Peyer's patch (tissue), 4 donors: ENCODE results near the gene RAB13. TPM values are rescaled to one million over a fixed set of nuclear protein-coding genes. Genes with fewer than 3 reads are reported as not detected.
"Not testable (repeated sequence)": the region's sequence is repeated elsewhere in the genome, so short reads cannot be mapped to it uniquely, and the experiment has no call there.

Experiments used
- DNase-seq, 3 donors: peaks; one replicate each; pipeline ENCODE4 v3.0.0-alpha.2; 2017 to 2019
- H3K27ac ChIP-seq, 4 donors: fragments of 200-600 bp; sonication (generic); one replicate each; pipeline ENCODE4 v1.5.1; 2016 to 2019
- H3K27me3 ChIP-seq, 2 donors: fragments of 200-600 bp; sonication (generic); one replicate each; pipeline ENCODE4 v1.5.1; 2019
- H3K36me3 ChIP-seq, 3 donors: fragments of 200-600 bp; sonication (generic); one replicate each; pipeline ENCODE4 v1.5.1; 2016 to 2019
- H3K4me1 ChIP-seq, 4 donors: fragments of 200-600 bp; sonication (generic); one replicate each; pipeline ENCODE4 v1.5.1; 2016 to 2019
- H3K4me3 ChIP-seq, 4 donors: fragments of 200-600 bp; sonication (generic); 1 replicate in 3 of 4; 2 replicates in 1 of 4; pipeline ENCODE4 v1.5.1; 2016 to 2019; ENCODE audit warnings: mild to moderate bottlenecking in 1 of 4
- H3K9me3 ChIP-seq, 4 donors: fragments of 200-600 bp; sonication (generic); one replicate each; pipeline ENCODE4 v1.5.1; 2016 to 2019; ENCODE audit warnings: mild to moderate bottlenecking in 1 of 4
- POLR2A ChIP-seq, 2 donors: fragments of 450-650 bp; IDR thresholded peaks; one replicate each; pipeline ENCODE4 v1.5.1; 2017; ENCODE audit warnings: antibody characterized with exemption in 2 of 2, mild to moderate bottlenecking in 2 of 2, moderate library complexity in 2 of 2
- total RNA-seq, 4 donors: library from RNA; depleted of rRNA; stranded (reverse); fragments of >200 nt; gene quantifications; one replicate each; pipeline ENCODE4 v1.1.0, GENCODE V29; 2016
- TF ChIP-seq, protein P1 (sequence below), 6 experiments: fragments of 450-650 bp in 4 of 6; fragments of 200-600 bp in 2 of 6; sonication (generic) in 1 of 6; IDR thresholded peaks; one replicate each; pipeline ENCODE4 v1.5.1; 2017 to 2019; ENCODE audit warnings: antibody characterized with exemption in 6 of 6, mild to moderate bottlenecking in 3 of 6, moderate library complexity in 1 of 6

RAB13 gene
- 10 to 100 TPM; 15.1 to 51.2 (median 15.8) TPM for total RNA-seq

DNA sequence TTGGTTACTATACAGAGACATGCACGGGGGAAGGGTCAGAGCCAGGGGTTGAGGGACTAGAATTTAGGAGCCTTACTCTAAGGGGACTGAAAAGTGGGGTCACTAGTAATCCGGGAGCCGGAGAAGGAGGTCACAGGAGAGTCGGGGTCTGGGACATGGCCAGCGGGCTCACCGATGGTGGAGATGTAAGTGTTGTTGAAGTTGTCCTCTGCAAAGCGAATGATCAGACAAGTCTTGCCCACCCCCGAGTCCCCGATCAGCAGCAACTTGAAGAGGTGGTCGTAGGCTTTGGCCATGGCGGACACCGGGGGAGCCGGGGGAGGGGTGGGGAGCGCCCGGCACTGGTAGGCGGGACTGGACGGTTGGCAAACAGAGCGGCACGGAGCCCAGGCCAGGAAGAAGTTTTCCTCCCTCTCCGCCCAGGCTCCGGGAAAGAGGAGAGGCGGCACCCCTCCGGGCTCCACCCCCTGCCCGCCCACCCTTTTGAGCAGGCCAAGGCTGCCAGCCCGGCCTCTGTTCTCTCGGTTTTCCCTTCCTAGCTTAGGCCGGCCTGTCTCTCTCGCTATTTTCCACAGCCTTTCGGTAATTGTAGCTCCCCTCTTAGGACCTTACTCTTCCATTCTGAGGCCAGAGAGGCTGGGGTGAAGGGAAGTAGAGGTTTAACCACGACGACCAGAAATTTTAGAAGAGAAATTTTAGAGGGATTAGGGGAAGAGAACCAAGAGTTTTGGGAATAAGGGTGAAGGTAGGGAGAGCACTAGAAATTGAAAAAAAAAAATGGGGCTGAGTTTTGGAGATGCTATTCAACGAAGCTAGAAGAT lies at the start of gene RAB13:
RAB13 (minus strand) TSS at position 399 of the 821 bp plus-strand sequence; CDS start at position 296, 103 bp downstream.
- H3K4me1 ChIP-seq: peaks cover 0 to 20% (median 2%) of the 10 kb centered on the region in 4 donors
- peak in 2 of 3 donors; percentile 85 to 93 for DNase-seq
- no peaks in the 10 kb centered on the region for H3K36me3 ChIP-seq
- no peaks in the 10 kb centered on the region for H3K9me3 ChIP-seq
- peak within 1 kb of the TSS; percentile 39 to 69 (median 54) for H3K4me3 ChIP-seq
- peak within 1 kb of the TSS; percentile 57 to 80 (median 74) for H3K27ac ChIP-seq
- H3K27me3 ChIP-seq: no peaks in the 10 kb centered on the region
- TF ChIP-seq, protein P1, sequence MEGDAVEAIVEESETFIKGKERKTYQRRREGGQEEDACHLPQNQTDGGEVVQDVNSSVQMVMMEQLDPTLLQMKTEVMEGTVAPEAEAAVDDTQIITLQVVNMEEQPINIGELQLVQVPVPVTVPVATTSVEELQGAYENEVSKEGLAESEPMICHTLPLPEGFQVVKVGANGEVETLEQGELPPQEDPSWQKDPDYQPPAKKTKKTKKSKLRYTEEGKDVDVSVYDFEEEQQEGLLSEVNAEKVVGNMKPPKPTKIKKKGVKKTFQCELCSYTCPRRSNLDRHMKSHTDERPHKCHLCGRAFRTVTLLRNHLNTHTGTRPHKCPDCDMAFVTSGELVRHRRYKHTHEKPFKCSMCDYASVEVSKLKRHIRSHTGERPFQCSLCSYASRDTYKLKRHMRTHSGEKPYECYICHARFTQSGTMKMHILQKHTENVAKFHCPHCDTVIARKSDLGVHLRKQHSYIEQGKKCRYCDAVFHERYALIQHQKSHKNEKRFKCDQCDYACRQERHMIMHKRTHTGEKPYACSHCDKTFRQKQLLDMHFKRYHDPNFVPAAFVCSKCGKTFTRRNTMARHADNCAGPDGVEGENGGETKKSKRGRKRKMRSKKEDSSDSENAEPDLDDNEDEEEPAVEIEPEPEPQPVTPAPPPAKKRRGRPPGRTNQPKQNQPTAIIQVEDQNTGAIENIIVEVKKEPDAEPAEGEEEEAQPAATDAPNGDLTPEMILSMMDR (IDR thresholded peaks at IDR 0.05): no peak
- TF ChIP-seq POLR2A (IDR thresholded peaks at IDR 0.05): peak in 1 of 2 donors; percentile 38

DNA sequence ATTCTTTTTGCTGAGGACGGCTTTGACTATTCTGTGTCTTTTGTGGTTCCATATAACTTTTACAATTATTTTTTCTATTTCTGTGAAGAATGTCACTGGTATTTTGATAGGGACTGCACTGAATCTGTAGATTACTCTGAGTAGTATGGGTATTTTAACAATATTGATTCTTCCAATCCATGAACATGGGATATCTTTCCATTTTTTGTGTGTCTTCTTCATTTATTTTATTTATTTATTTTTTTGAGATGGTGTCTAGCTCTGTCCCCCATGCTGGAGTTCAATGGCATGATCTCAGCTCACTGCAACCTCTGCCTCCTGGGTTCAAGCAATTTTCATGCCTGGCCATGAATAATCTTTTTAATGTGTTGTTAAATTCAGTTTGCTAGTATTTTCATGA lies 47.6 kb upstream of the RAB13 start:
- H3K27ac ChIP-seq, DNase-seq, H3K36me3 ChIP-seq, H3K27me3 ChIP-seq, H3K4me1 ChIP-seq, H3K9me3 ChIP-seq, H3K4me3 ChIP-seq: not testable (repeated sequence)

DNA sequence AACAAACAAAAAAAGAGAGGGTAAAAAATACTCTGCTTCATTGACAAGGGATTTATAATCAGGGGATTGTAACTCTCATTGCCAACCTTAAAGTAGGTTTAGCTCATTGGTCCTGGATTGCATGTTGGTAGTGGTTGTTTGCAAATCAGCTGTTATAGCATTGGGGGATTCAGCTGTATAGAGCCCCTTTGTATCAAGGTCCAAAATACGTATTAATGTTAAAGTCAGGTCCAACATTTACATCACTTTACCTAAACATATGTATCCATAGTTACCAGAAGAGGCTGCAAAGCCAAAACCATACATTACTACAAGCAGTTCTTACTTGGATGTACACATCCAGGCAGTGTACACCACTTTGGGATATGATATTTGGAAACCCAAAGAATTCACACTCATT lies 33.8 kb upstream of the RAB13 start:
- no peak overlapping the region for H3K4me3 ChIP-seq
- no peak for DNase-seq
- TF ChIP-seq POLR2A (IDR thresholded peaks at IDR 0.05): no peak
- TF ChIP-seq, protein P1 (IDR thresholded peaks at IDR 0.05): no peak
- no peaks in the 10 kb centered on the region for H3K9me3 ChIP-seq
- H3K27ac ChIP-seq: no peak overlapping the region
- no peaks in the 10 kb centered on the region for H3K4me1 ChIP-seq
- H3K36me3 ChIP-seq: no peaks in the 10 kb centered on the region
- H3K27me3 ChIP-seq: no peaks in the 10 kb centered on the region

DNA sequence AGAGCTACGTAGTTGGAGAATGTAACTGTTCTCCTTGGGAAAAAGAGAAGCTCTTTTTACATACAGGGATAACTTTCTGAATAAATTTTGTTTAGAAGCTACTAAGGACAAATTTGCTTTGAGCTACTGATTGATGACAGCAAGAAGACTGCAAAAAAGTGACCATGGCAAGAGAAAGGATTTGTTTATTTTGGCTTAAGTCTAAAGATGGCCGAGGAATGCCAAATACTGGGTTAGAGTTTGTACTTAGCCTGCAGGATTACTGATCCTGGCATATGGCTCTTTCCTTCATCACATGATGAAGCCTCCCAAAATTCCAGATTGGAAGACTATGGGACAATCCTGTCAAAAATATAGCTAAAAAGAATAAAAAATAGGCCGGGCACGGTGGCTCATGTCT lies 33.1 kb upstream of the RAB13 start:
- TF ChIP-seq, protein P1 (IDR thresholded peaks at IDR 0.05): no peak
- no peak for TF ChIP-seq POLR2A (IDR thresholded peaks at IDR 0.05)
- no peak for DNase-seq
- H3K36me3 ChIP-seq: no peaks in the 10 kb centered on the region
- H3K4me3 ChIP-seq: no peak overlapping the region
- H3K27me3 ChIP-seq: no peaks in the 10 kb centered on the region
- no peaks in the 10 kb centered on the region for H3K9me3 ChIP-seq
- no peaks in the 10 kb centered on the region for H3K4me1 ChIP-seq
- H3K27ac ChIP-seq: no peak overlapping the region

DNA sequence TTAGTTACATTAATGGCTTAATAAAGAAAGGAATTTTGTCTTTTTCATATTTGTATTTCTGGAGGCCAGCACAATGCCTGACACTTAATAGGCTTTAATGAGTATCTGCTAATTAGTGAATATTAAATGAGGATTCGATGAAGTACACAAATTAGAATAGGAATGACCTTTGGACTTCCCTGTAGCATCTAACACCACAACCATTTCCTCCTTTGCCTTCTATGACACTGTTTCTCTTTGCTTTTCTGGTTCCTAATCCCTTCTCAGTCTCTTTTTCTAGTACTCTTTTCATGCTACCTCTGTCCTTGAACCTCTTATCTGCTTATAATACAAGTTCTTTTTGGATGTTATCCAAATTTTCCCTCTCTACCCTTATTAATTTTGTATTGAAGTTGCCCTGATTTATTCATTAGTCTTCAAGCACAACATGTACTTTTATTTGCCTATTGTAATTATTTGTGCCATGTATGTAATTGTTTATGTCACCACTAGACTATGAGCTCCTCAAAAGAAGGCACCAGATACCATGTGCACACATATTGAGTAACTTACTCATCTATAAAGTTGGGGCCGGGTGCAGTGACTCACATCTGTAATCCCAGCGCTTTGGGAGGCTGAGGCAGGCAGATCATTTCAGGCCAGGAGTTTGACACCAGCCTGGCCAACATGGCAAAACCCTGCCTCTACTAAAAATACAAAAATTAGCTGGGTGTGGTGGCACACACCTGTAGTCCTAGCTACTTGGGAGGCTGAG lies 28.2 kb upstream of the RAB13 start:
- H3K27ac ChIP-seq: no peak overlapping the region
- no peaks in the 10 kb centered on the region for H3K36me3 ChIP-seq
- no peak for DNase-seq
- H3K27me3 ChIP-seq: no peaks in the 10 kb centered on the region
- no peaks in the 10 kb centered on the region for H3K9me3 ChIP-seq
- TF ChIP-seq, protein P1 (IDR thresholded peaks at IDR 0.05): no peak
- TF ChIP-seq POLR2A (IDR thresholded peaks at IDR 0.05): no peak
- no peaks in the 10 kb centered on the region for H3K4me1 ChIP-seq
- no peak overlapping the region for H3K4me3 ChIP-seq

DNA sequence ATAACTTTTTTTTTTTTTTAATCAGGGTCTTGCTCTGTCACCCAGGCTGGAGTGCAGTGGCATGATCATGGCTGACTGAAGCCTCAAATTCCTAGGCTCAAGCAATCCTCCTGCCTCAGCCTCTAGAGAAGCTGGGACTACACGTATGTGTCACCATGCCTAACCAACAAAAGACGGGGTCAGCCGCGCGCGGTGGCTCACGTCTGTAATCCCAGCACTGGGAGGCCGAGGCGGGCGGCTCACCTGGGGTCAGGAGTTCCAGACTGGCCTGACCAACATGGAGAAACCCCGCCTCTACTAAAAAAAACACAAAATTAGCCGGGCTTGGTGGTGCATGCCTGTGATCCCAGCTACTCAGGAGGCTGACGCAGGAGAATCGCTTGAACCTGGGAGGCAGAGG lies 26.4 kb upstream of the RAB13 start:
- not testable (repeated sequence) for H3K36me3 ChIP-seq

More for the DNA sequence above, 26.4 kb upstream of the RAB13 start:
- not testable (repeated sequence) for H3K27me3 ChIP-seq, H3K27ac ChIP-seq, DNase-seq, H3K4me1 ChIP-seq, H3K9me3 ChIP-seq, H3K4me3 ChIP-seq
